Mucosa of stomach (tissue), 1 donor: ENCODE data around the gene ZNF525.
"Not testable (repeated sequence)": the region's sequence is repeated elsewhere in the genome, so short reads cannot be mapped to it uniquely, and the experiment has no call there.

ENCODE experiments used
- H3K27me3 ChIP-seq: one replicate; pipeline ENCODE4 v1.7.0; 2013; ENCODE audit warnings: mild to moderate bottlenecking, low read length; ENCODE audit not compliant: control insufficient read depth, insufficient read depth
- H3K36me3 ChIP-seq: one replicate; pipeline ENCODE4 v1.7.0; 2013; ENCODE audit warnings: low read length; ENCODE audit not compliant: control insufficient read depth, insufficient read depth
- H3K4me1 ChIP-seq: one replicate; pipeline ENCODE4 v1.7.0; 2013; ENCODE audit warnings: mild to moderate bottlenecking, low read length; ENCODE audit not compliant: control insufficient read depth, insufficient read depth
- H3K4me3 ChIP-seq: one replicate; pipeline ENCODE4 v1.7.0; 2013; ENCODE audit warnings: low read length
- H3K9ac ChIP-seq: one replicate; pipeline ENCODE4 v1.7.0; 2013; ENCODE audit warnings: mild to moderate bottlenecking, low read length, moderate library complexity
- H3K9me3 ChIP-seq: one replicate; pipeline ENCODE4 v1.7.0; 2013; ENCODE audit warnings: mild to moderate bottlenecking, low read length, moderate library complexity; ENCODE audit not compliant: control insufficient read depth
- donor health status: Pancreatic carcinoma.

ZNF525 gene

GRCh38 chr19:53374288-53374687, 8.8 kb downstream of the ZNF525 start:
- no peaks in the 10 kb centered on the region for H3K9me3 ChIP-seq

GRCh38 chr19:53374743-53375142, 9.2 kb downstream of the ZNF525 start:
- Histone ChIP-seq H3K4me1 (no peaks in the 10 kb centered on the region), H3K36me3 (peaks cover 7% of the 10 kb centered on the region), H3K27me3 (no peaks in the 10 kb centered on the region), H3K4me3 (no peak overlapping the region), H3K9ac (no peak overlapping the region), H3K9me3 (no peaks in the 10 kb centered on the region)

More at GRCh38 chr19:53374288-53374687, 8.8 kb downstream of the ZNF525 start:
- H3K4me3 ChIP-seq, result no peak overlapping the region
- no peak overlapping the region for H3K9ac ChIP-seq
- peaks cover 7% of the 10 kb centered on the region for H3K36me3 ChIP-seq
- no peaks in the 10 kb centered on the region for H3K4me1 ChIP-seq
- no peaks in the 10 kb centered on the region for H3K27me3 ChIP-seq

- no peaks in the 10 kb centered on the region for H3K4me1 ChIP-seq
- no peaks in the 10 kb centered on the region for H3K27me3 ChIP-seq
- H3K9me3 ChIP-seq, result no peaks in the 10 kb centered on the region
- no peak overlapping the region for H3K9ac ChIP-seq
- peaks cover 7% of the 10 kb centered on the region for H3K36me3 ChIP-seq
- H3K4me3 ChIP-seq, result no peak overlapping the region
Measured at GRCh38 chr19:53381376-53381775, 15.9 kb downstream of the ZNF525 start.

GRCh38 chr19:53388168-53388567, 22.7 kb downstream of the ZNF525 start:
- Histone ChIP-seq H3K4me3 (no peak overlapping the region), H3K27me3 (no peaks in the 10 kb centered on the region), H3K9ac (no peak overlapping the region), H3K4me1 (no peaks in the 10 kb centered on the region), H3K9me3 (no peaks in the 10 kb centered on the region), H3K36me3 (no peaks in the 10 kb centered on the region)

- Histone ChIP-seq H3K9ac (no peak overlapping the region), H3K36me3 (no peaks in the 10 kb centered on the region), H3K4me3 (no peak overlapping the region), H3K4me1 (no peaks in the 10 kb centered on the region), H3K27me3 (no peaks in the 10 kb centered on the region), H3K9me3 (no peaks in the 10 kb centered on the region)
Measured at GRCh38 chr19:53388904-53389303, 23.4 kb downstream of the ZNF525 start.

- no peak overlapping the region for H3K4me3 ChIP-seq
- H3K4me1 ChIP-seq, result peaks cover 3% of the 10 kb centered on the region
- H3K27me3 ChIP-seq, result no peaks in the 10 kb centered on the region
- H3K9me3 ChIP-seq, result no peaks in the 10 kb centered on the region
- no peaks in the 10 kb centered on the region for H3K36me3 ChIP-seq
- H3K9ac ChIP-seq, result no peak overlapping the region
Measured at GRCh38 chr19:53389571-53389970, 24.1 kb downstream of the ZNF525 start.

- Histone ChIP-seq H3K4me3 (no peak overlapping the region), H3K9ac (no peak overlapping the region), H3K9me3 (no peaks in the 10 kb centered on the region), H3K36me3 (no peaks in the 10 kb centered on the region), H3K4me1 (peaks cover 5% of the 10 kb centered on the region), H3K27me3 (no peaks in the 10 kb centered on the region)
Measured at GRCh38 chr19:53389978-53390377, 24.5 kb downstream of the ZNF525 start.

GRCh38 chr19:53394522-53394973, 29.0 kb downstream of the ZNF525 start:
- Histone ChIP-seq H3K4me3 (peak overlapping the region; percentile 89), H3K4me1 (peaks cover 15% of the 10 kb centered on the region), H3K36me3 (no peaks in the 10 kb centered on the region), H3K9me3 (no peaks in the 10 kb centered on the region), H3K27me3 (no peaks in the 10 kb centered on the region), H3K9ac (peak overlapping the region; percentile 58)

GRCh38 chr19:53394974-53395839, 29.7 kb downstream of the ZNF525 start, which contains the start of gene ZNF765:
ZNF765 (plus strand) TSS chr19:53395149; CDS start chr19:53398016, 2,867 bp downstream.
- peaks cover 15% of the 10 kb centered on the region for H3K4me1 ChIP-seq

GRCh38 chr19:53395840-53396524, 30.5 kb downstream of the ZNF525 start:
- Histone ChIP-seq H3K4me3 (peak overlapping the region; percentile 89), H3K9ac (peak overlapping the region; percentile 86), H3K4me1 (peaks cover 15% of the 10 kb centered on the region)
- H3K9me3 ChIP-seq, H3K36me3 ChIP-seq, H3K27me3 ChIP-seq: not testable (repeated sequence)

More at GRCh38 chr19:53394974-53395839, 29.7 kb downstream of the ZNF525 start, which contains the start of gene ZNF765:
- Histone ChIP-seq H3K4me3 (peak within 1 kb of the TSS; percentile 89), H3K9ac (peak within 1 kb of the TSS; percentile 86), H3K36me3 (no peaks in the 10 kb centered on the region), H3K27me3 (no peaks in the 10 kb centered on the region), H3K9me3 (no peaks in the 10 kb centered on the region)

GRCh38 chr19:53396525-53396868, 31.0 kb downstream of the ZNF525 start:
- no peaks in the 10 kb centered on the region for H3K9me3 ChIP-seq
- no peaks in the 10 kb centered on the region for H3K27me3 ChIP-seq
- no peak overlapping the region for H3K9ac ChIP-seq
- H3K4me3 ChIP-seq, result no peak overlapping the region
- peaks cover 15% of the 10 kb centered on the region for H3K4me1 ChIP-seq
- H3K36me3 ChIP-seq, result no peaks in the 10 kb centered on the region

- peaks cover 15% of the 10 kb centered on the region for H3K4me1 ChIP-seq
- not testable (repeated sequence) for H3K36me3 ChIP-seq, H3K4me3 ChIP-seq, H3K9ac ChIP-seq, H3K9me3 ChIP-seq, H3K27me3 ChIP-seq
Measured at GRCh38 chr19:53397918-53398317, 32.4 kb downstream of the ZNF525 start.
